Common myeloid progenitor, CD34-positive (primary cell): Measurements from ENCODE around the gene CPNE6.

Experiments
- CTCF ChIA-PET: fragments of 350-600 bp; sonication (Branson Sonifier 250); formaldehyde crosslinking; loops from one replicate; lab custom pipeline; 2021; ENCODE audit warnings: antibody characterized with exemption; lab: Charles Lee
- POLR2A ChIA-PET: fragments of 350-600 bp; sonication (Branson Sonifier 250); formaldehyde crosslinking; loops from one replicate; lab custom pipeline; 2021; ENCODE audit warnings: antibody characterized with exemption; lab: Charles Lee
- DNase-seq, 3 donors: peaks; one replicate each; pipeline versions ENCODE4 v3.0.0 to v3.0.0-alpha.2; 2013
- H3K27ac ChIP-seq, 2 experiments: 1 replicate in 1 of 2; 2 replicates in 1 of 2; pipeline ENCODE4 v1.7.0; 2013; ENCODE audit warnings: inconsistent platforms in 2 of 2, low read length in 2 of 2, mild to moderate bottlenecking in 2 of 2, low read depth in 1 of 2, moderate library complexity in 1 of 2; ENCODE audit not compliant: severe bottlenecking in 2 of 2, insufficient read depth in 1 of 2, poor library complexity in 1 of 2
- H3K27me3 ChIP-seq, 5 experiments: replicated peaks in 2 of 5; 1 replicate in 3 of 5; 2 replicates in 2 of 5; pipeline versions ENCODE4 v1.6.1 to v1.7.0; 2013; ENCODE audit warnings: low read length in 4 of 5, mild to moderate bottlenecking in 2 of 5, moderate library complexity in 2 of 5, inconsistent platforms in 1 of 5; ENCODE audit not compliant: insufficient read depth in 5 of 5, control insufficient read depth in 4 of 5
- H3K36me3 ChIP-seq, 4 experiments: 1 replicate in 2 of 4; 2 replicates in 2 of 4; pipeline versions ENCODE4 v1.6.1 to v1.7.0; 2013; ENCODE audit warnings: low read length in 3 of 4, control low read depth in 1 of 4, mild to moderate bottlenecking in 1 of 4; ENCODE audit not compliant: control insufficient read depth in 4 of 4, insufficient read depth in 4 of 4
- H3K4me1 ChIP-seq, 4 experiments: 1 replicate in 3 of 4; 2 replicates in 1 of 4; pipeline versions ENCODE4 v1.6.1 to v1.7.1; 2013; ENCODE audit warnings: low read length in 3 of 4, mild to moderate bottlenecking in 3 of 4, control low read depth in 1 of 4, inconsistent platforms in 1 of 4, moderate library complexity in 1 of 4; ENCODE audit not compliant: control insufficient read depth in 4 of 4, insufficient read depth in 4 of 4; ENCODE audit errors: control extremely low read depth in 1 of 4
- H3K4me3 ChIP-seq, 7 experiments: 1 replicate in 4 of 7; 2 replicates in 3 of 7; pipeline versions ENCODE4 v1.5.1 to v1.7.0; 2013; ENCODE audit warnings: mild to moderate bottlenecking in 7 of 7, low read length in 6 of 7, moderate library complexity in 6 of 7, inconsistent platforms in 2 of 7, low read depth in 2 of 7, control low read depth in 1 of 7; ENCODE audit not compliant: insufficient read depth in 4 of 7, control insufficient read depth in 1 of 7; ENCODE audit errors: extremely low read depth in 1 of 7
- H3K9me3 ChIP-seq, 5 experiments: 1 replicate in 4 of 5; 2 replicates in 1 of 5; pipeline versions ENCODE4 v1.6.1 to v1.7.1; 2013; ENCODE audit warnings: low read length in 4 of 5, mild to moderate bottlenecking in 2 of 5, inconsistent platforms in 1 of 5, low read depth in 1 of 5, moderate library complexity in 1 of 5; ENCODE audit not compliant: control insufficient read depth in 4 of 5, insufficient read depth in 2 of 5; ENCODE audit errors: control extremely low read depth in 1 of 5
- WGBS: methylation state at CpG from one replicate; pipeline ENCODE4 v1.1.5; 2013; ENCODE audit not compliant: insufficient coverage; 5-methylcytosine and 5-hydroxymethylcytosine counted together

The CPNE6 gene

DNA sequence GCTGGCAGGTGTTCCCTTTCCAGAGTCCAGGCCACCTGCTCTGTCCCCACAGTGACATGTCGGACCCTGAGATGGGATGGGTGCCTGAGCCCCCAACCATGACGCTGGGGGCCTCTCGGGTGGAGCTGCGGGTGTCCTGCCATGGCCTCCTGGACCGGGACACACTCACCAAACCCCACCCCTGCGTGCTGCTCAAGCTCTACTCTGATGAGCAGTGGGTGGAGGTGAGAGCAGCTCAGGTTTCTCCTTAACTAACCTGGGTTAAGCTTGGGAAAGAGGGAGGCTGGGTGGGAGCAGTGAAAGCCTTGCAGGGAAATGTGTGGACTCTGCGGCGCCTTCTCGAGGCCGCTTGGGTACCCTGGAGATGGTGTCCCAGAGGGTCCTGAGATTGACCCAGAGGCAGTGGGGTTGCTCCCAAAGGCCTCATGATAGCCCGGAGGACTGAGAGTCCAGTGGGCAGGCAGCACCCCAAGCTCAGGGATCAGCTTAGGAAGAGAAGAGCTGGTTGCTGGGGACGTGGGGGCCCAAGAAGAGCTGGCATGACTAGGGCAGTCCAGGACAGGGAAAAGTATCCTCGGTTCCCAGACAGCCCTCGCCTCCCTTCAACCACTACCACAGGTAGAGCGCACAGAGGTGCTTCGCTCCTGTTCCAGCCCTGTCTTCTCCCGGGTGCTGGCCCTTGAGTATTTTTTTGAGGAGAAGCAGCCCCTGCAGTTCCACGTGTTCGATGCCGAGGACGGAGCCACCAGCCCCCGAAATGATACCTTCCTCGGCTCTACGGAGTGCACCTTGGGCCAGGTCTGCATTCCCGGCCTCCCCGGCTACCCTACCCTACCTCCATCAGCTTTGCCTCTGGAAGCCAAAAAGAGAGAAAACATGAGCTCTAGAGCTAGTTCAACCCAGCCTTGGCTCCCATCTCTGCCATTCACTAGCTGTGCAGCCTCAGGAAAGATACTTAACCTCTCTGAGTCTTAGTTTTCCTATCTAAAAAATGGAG lies 1.8 kb downstream of the CPNE6 start:
- no peak for DNase-seq
- no peaks in the 10 kb centered on the region for H3K4me1 ChIP-seq
- H3K36me3 ChIP-seq: no peaks in the 10 kb centered on the region
- ChIA-PET CTCF (interaction anchor here (0.9 to 5.7 kb wide), 7 partner anchors 11 to 36 kb away, joined by 3 to 49 read pairs (median 5); partner anchors contain the start of gene CARMIL3), POLR2A (interaction anchor here (0.6 kb wide), 1 partner anchor 8 kb away, joined by 3 read pairs; no protein-coding TSS in a partner anchor)
- no peaks in the 10 kb centered on the region for H3K9me3 ChIP-seq
- 98% methylated on average over 18 of the region's 26 CpGs for WGBS
- H3K27ac ChIP-seq: no peak overlapping the region
- peaks cover 0 to 8% (median 0%) of the 10 kb centered on the region in 5 experiments for H3K27me3 ChIP-seq
- no peak overlapping the region for H3K4me3 ChIP-seq

- Histone ChIP-seq H3K27me3 (peaks cover 0 to 8% (median 0%) of the 10 kb centered on the region in 5 experiments), H3K4me1 (peaks cover 0 to 7% (median 6%) of the 10 kb centered on the region in 4 experiments), H3K27ac (no peak overlapping the region), H3K9me3 (no peaks in the 10 kb centered on the region), H3K4me3 (no peak overlapping the region), H3K36me3 (no peaks in the 10 kb centered on the region)
- no peak for DNase-seq
- ChIA-PET CTCF (interaction anchor here (0.6 to 5.7 kb wide), 11 partner anchors 8 to 61 kb away, joined by 3 to 49 read pairs (median 4); partner anchors contain the start of gene PSME1), POLR2A (interaction anchor here (0.8 kb wide), 1 partner anchor 11 kb away, joined by 5 read pairs; no protein-coding TSS in a partner anchor)
- 83% methylated on average over 7 of the region's 11 CpGs for WGBS
These were observed 3.5 kb downstream of the CPNE6 start for GRCh38 chr14:24074625-24075484.

GRCh38 chr14:24075485-24076301 lies 4.3 kb downstream of the CPNE6 start:
- ChIA-PET CTCF (interaction anchor here (0.6 to 4.3 kb wide), 7 partner anchors 12 to 42 kb away, joined by 3 to 18 read pairs (median 4); no protein-coding TSS in a partner anchor), POLR2A (no interaction called here)
- peaks cover 4 to 15% (median 14%) of the 10 kb centered on the region in 4 experiments for H3K4me1 ChIP-seq
- no peak overlapping the region for H3K27ac ChIP-seq
- H3K36me3 ChIP-seq: no peaks in the 10 kb centered on the region
- H3K27me3 ChIP-seq: peaks cover 0 to 3% (median 0%) of the 10 kb centered on the region in 5 experiments
- no peak overlapping the region for H3K4me3 ChIP-seq
- no peaks in the 10 kb centered on the region for H3K9me3 ChIP-seq
- DNase-seq: no peak
- 84% methylated on average over 8 of the region's 11 CpGs for WGBS

DNA sequence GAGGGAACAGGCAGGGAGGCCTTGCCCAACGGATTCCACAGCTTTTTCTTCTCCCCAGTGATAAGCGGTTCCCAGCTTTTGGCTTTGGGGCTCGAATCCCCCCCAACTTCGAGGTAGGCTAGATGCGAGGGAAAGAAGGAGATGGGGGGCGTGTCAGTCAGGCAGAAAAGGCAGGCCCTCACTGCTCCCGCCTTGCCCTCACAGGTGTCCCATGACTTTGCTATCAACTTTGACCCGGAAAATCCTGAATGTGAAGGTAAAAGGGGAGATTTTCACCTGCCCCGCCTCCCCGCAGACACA lies 4.9 kb downstream of the CPNE6 start:
- WGBS: 89% methylated on average over 10 of the region's 10 CpGs
- ChIA-PET POLR2A (no interaction called here), CTCF (interaction anchor here (1.1 to 4.3 kb wide), 3 partner anchors 12 to 15 kb away, joined by 3 to 18 read pairs (median 4); no protein-coding TSS in a partner anchor)
- H3K4me1 ChIP-seq: peaks cover 7 to 21% (median 19%) of the 10 kb centered on the region in 4 experiments
- no peak for DNase-seq
- no peaks in the 10 kb centered on the region for H3K27me3 ChIP-seq
- H3K4me3 ChIP-seq: no peak overlapping the region
- no peaks in the 10 kb centered on the region for H3K36me3 ChIP-seq
- H3K27ac ChIP-seq: no peak overlapping the region
- H3K9me3 ChIP-seq: no peaks in the 10 kb centered on the region

GRCh38 chr14:24077086-24077485 lies 5.7 kb downstream of the CPNE6 start:
- DNase-seq: no peak
- Histone ChIP-seq H3K36me3 (no peaks in the 10 kb centered on the region), H3K4me1 (peaks cover 7 to 27% (median 26%) of the 10 kb centered on the region in 4 experiments), H3K27me3 (peaks cover 0 to 5% (median 3%) of the 10 kb centered on the region in 5 experiments), H3K4me3 (no peak overlapping the region), H3K9me3 (no peaks in the 10 kb centered on the region), H3K27ac (no peak overlapping the region)
- ChIA-PET POLR2A (no interaction called here), CTCF (interaction anchor here (1.5 to 4.3 kb wide), 2 partner anchors 13 kb away, joined by 3 to 18 read pairs; no protein-coding TSS in a partner anchor)
- 93% methylated on average over 23 of the region's 23 CpGs for WGBS

DNA sequence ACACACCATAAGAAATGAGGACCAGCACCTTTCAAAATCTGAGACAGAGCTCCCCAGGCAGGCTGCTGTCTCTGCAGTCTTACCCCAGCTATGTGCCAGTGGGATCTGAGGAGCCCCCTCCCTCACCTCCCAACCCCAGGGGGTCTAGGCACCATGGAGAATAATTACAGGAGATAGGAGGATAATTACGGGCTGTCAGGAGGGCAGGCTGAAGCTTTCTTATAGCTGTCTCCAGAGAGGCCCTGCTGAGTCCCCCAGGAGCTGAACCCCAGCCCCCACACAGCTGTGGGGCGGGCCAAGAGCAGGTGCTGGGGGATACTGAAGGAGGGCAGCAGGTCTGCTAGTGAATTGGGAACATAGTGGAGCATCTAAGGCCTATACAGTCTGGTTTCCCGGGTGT lies 6.8 kb downstream of the CPNE6 start:
- ChIA-PET POLR2A (no interaction called here), CTCF (interaction anchor here (0.8 to 5.8 kb wide), 3 partner anchors 15 to 20 kb away, joined by 4 to 64 read pairs (median 5); partner anchors contain the start of gene PCK2)
- H3K36me3 ChIP-seq: no peaks in the 10 kb centered on the region
- H3K27ac ChIP-seq: no peak overlapping the region
- no peak overlapping the region for H3K4me3 ChIP-seq
- no peak for DNase-seq
- 100% methylated on average over 1 of the region's 3 CpGs for WGBS
- H3K9me3 ChIP-seq: no peaks in the 10 kb centered on the region
- peaks cover 7 to 27% (median 26%) of the 10 kb centered on the region in 4 experiments for H3K4me1 ChIP-seq
- H3K27me3 ChIP-seq: peaks cover 0 to 12% (median 7%) of the 10 kb centered on the region in 5 experiments
